GM19328 (cell line): ENCODE data around the gene ZNF263.

Experiments used
- ATAC-seq: cut with Tn5 transposase; IDR thresholded peaks from one replicate; pipeline ENCODE4 v1.9.1; 2021; ENCODE audit warnings: mild to moderate bottlenecking, moderate library complexity; ENCODE audit not compliant: unreplicated experiment

Gene ZNF263

GRCh38 chr16:3317315-3317999 lies 34.2 kb downstream of the ZNF263 start:
- no peak for ATAC-seq

- ATAC-seq, result no peak
Measured at GRCh38 chr16:3321816-3322215, 38.5 kb downstream of the ZNF263 start.

- no peak for ATAC-seq
Measured at GRCh38 chr16:3327514-3327913, 44.2 kb downstream of the ZNF263 start.

GRCh38 chr16:3328104-3328503 lies 44.8 kb downstream of the ZNF263 start:
- ATAC-seq, result no peak

- ATAC-seq, result no peak
Measured at GRCh38 chr16:3328643-3329042, 45.4 kb downstream of the ZNF263 start.
